ENCODE results near the gene LTBP2.
A peak's percentile ranks its signal among the peaks of the same experiment; 100 is the strongest.

LTBP2 gene

DNA sequence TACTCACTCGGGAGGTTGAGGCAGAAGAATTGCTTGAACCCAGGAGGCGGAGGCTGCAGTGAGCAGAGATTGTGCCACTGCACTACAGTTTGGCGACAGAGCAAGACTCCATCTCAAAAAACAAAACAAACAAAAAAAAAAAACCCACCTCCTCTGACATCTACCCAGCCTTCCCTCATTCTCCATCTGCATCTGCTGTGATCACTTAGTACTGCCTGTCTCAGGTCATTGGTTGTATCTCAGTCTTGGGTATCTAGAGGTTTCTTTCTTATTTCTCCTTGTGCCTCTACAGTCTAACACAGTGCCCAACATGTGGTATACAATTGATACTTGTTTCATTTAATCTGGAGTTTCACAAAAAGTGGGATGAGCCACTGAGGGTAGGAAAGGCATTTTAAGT is 5.3 kb downstream of the LTBP2 start:
- no peak overlapping the region for H3K9ac ChIP-seq (ENCODE audit: low read length)
- peaks cover 9% of the 10 kb centered on the region for H3K4me1 ChIP-seq (ENCODE audit: control insufficient read depth, insufficient read depth, low read length)
- no peak overlapping the region for H3K4me3 ChIP-seq (ENCODE audit: low read length)
- H3K9me3 ChIP-seq (ENCODE audit: control insufficient read depth, low read length): no peaks in the 10 kb centered on the region
- H3K36me3 ChIP-seq (ENCODE audit: control insufficient read depth, insufficient read depth, low read length): no peaks in the 10 kb centered on the region
- peaks cover 18% of the 10 kb centered on the region for H3K27me3 ChIP-seq (ENCODE audit: control insufficient read depth, insufficient read depth, low read length)

DNA sequence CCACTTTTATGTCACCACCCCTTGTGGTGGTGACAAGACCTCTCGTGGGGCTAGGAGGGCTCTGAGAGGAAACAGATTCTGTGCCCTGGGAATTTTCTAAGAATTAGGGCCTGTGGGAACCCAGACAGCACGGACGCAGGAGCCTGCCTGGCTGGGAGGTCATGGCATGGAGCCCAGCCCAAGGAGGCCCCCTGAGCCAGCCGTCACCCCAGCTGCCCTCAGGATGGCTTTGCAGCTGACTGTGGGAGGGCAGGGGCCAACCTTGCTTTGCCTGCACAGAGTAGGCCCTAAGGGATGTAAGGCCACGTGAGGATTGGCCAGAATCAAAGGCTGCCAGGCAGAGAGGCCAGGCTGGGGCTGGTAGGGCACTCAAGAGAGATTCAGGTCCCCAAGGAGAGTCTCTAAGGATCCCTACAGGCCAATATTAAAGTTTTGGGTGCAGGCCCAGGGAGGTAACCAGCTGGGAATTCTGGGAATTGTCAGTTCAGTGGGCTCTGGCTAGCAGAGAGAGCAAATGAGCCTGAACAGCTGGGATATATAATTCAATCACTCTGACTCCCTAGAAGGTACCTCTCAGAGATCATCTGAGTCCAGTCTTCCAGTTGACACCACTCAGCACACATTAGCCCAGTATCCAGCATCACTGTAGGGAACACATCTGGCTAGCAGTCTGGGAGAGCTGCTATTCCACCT is 6.4 kb downstream of the LTBP2 start:
- peaks cover 10% of the 10 kb centered on the region for H3K27me3 ChIP-seq (ENCODE audit: control insufficient read depth, insufficient read depth, low read length)
- H3K4me1 ChIP-seq (ENCODE audit: control insufficient read depth, insufficient read depth, low read length): peaks cover 9% of the 10 kb centered on the region
- H3K36me3 ChIP-seq (ENCODE audit: control insufficient read depth, insufficient read depth, low read length): no peaks in the 10 kb centered on the region
- no peak overlapping the region for H3K9ac ChIP-seq (ENCODE audit: low read length)
- H3K4me3 ChIP-seq (ENCODE audit: low read length): no peak overlapping the region
- H3K9me3 ChIP-seq (ENCODE audit: control insufficient read depth, low read length): no peaks in the 10 kb centered on the region

GRCh38 chr14:74604911-74605310 is 7.1 kb downstream of the LTBP2 start:
- Histone ChIP-seq H3K27me3 (ENCODE audit: control insufficient read depth, insufficient read depth, low read length) (peaks cover 13% of the 10 kb centered on the region), H3K9ac (ENCODE audit: low read length) (no peak overlapping the region), H3K36me3 (ENCODE audit: control insufficient read depth, insufficient read depth, low read length) (no peaks in the 10 kb centered on the region), H3K4me1 (ENCODE audit: control insufficient read depth, insufficient read depth, low read length) (peaks cover 11% of the 10 kb centered on the region), H3K9me3 (ENCODE audit: control insufficient read depth, low read length) (no peaks in the 10 kb centered on the region), H3K4me3 (ENCODE audit: low read length) (no peak overlapping the region)

GRCh38 chr14:74604157-74604556 is 7.9 kb downstream of the LTBP2 start:
- Histone ChIP-seq H3K4me1 (ENCODE audit: control insufficient read depth, insufficient read depth, low read length) (peaks cover 19% of the 10 kb centered on the region), H3K9me3 (ENCODE audit: control insufficient read depth, low read length) (no peaks in the 10 kb centered on the region), H3K9ac (ENCODE audit: low read length) (no peak overlapping the region), H3K27me3 (ENCODE audit: control insufficient read depth, insufficient read depth, low read length) (peaks cover 19% of the 10 kb centered on the region), H3K36me3 (ENCODE audit: control insufficient read depth, insufficient read depth, low read length) (no peaks in the 10 kb centered on the region), H3K4me3 (ENCODE audit: low read length) (no peak overlapping the region)

GRCh38 chr14:74601982-74602381 is 10.1 kb downstream of the LTBP2 start:
- H3K4me1 ChIP-seq (ENCODE audit: control insufficient read depth, insufficient read depth, low read length): peaks cover 20% of the 10 kb centered on the region
- no peak overlapping the region for H3K9ac ChIP-seq (ENCODE audit: low read length)
- no peaks in the 10 kb centered on the region for H3K36me3 ChIP-seq (ENCODE audit: control insufficient read depth, insufficient read depth, low read length)
- H3K27me3 ChIP-seq (ENCODE audit: control insufficient read depth, insufficient read depth, low read length): peaks cover 19% of the 10 kb centered on the region
- no peak overlapping the region for H3K4me3 ChIP-seq (ENCODE audit: low read length)
- no peaks in the 10 kb centered on the region for H3K9me3 ChIP-seq (ENCODE audit: control insufficient read depth, low read length)

- Histone ChIP-seq H3K4me1 (ENCODE audit: control insufficient read depth, insufficient read depth, low read length) (peaks cover 20% of the 10 kb centered on the region), H3K9ac (ENCODE audit: low read length) (no peak overlapping the region), H3K27me3 (ENCODE audit: control insufficient read depth, insufficient read depth, low read length) (peaks cover 19% of the 10 kb centered on the region), H3K4me3 (ENCODE audit: low read length) (no peak overlapping the region), H3K36me3 (ENCODE audit: control insufficient read depth, insufficient read depth, low read length) (no peaks in the 10 kb centered on the region), H3K9me3 (ENCODE audit: control insufficient read depth, low read length) (no peaks in the 10 kb centered on the region)
Measured at GRCh38 chr14:74599946-74600345, 12.1 kb downstream of the LTBP2 start.

DNA sequence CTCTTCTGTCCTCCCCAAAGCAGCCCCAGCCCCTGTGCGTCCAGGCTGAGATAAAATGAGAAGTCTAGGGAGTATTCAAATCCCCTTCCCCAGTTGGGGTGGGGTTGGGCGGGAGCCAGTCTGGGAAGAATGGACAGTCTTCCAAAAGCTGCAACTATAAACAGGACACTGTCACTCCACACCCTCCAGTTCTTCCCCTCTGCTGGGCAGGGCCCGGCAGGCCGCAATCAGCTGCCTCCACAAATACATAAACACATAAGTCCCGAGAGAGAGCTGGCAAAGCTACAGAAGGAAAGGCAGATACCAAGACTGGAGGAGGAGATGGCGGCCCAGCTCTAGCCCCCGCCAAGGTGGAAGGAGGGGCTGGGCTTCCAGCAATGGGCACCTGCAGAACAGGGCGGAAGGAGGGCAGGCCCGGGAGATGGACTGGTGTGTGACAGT is 12.7 kb downstream of the LTBP2 start:
- no peaks in the 10 kb centered on the region for H3K36me3 ChIP-seq (ENCODE audit: control insufficient read depth, insufficient read depth, low read length)
- peaks cover 24% of the 10 kb centered on the region for H3K4me1 ChIP-seq (ENCODE audit: control insufficient read depth, insufficient read depth, low read length)
- no peaks in the 10 kb centered on the region for H3K9me3 ChIP-seq (ENCODE audit: control insufficient read depth, low read length)
- H3K4me3 ChIP-seq (ENCODE audit: low read length): no peak overlapping the region
- H3K9ac ChIP-seq (ENCODE audit: low read length): no peak overlapping the region
- peaks cover 19% of the 10 kb centered on the region for H3K27me3 ChIP-seq (ENCODE audit: control insufficient read depth, insufficient read depth, low read length)

DNA sequence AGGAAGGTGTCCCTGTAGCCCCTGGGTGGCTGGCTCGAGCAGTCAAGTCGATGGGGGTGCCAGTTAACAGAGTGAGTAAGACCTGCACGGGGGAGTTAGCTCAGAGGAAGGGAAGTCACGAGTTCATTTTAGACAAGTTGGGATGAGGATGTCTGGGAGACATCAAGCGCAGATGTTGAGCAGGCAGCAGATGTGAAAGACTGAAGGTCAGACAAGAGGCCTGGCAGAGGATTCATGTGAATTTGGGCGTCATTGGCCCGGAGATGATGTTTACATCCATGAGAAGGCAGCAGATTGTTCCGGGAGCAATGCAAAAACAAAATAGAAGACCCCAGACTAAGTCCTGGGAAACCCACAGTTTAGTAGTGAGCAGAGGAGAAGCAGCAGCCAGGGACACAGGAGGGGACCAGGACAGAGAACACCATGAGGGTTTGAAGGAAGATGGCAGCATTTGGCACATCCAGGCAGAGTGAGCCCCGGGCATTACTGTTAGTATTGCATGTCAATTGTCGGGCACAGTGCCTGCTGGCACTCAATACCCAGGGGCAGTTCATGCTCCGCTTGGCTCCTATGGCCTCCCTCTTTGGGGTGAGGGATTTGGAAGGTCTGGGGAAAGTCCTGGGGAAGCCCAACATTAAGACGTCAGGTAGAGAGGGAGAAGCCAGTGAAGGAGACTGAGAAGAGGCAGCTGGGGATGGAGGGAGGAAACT is 15.1 kb downstream of the LTBP2 start:
- no peak overlapping the region for H3K4me3 ChIP-seq (ENCODE audit: low read length)
- peaks cover 33% of the 10 kb centered on the region for H3K4me1 ChIP-seq (ENCODE audit: control insufficient read depth, insufficient read depth, low read length)
- H3K9me3 ChIP-seq (ENCODE audit: control insufficient read depth, low read length): no peaks in the 10 kb centered on the region
- no peak overlapping the region for H3K9ac ChIP-seq (ENCODE audit: low read length)
- H3K27me3 ChIP-seq (ENCODE audit: control insufficient read depth, insufficient read depth, low read length): peaks cover 16% of the 10 kb centered on the region
- H3K36me3 ChIP-seq (ENCODE audit: control insufficient read depth, insufficient read depth, low read length): no peaks in the 10 kb centered on the region

DNA sequence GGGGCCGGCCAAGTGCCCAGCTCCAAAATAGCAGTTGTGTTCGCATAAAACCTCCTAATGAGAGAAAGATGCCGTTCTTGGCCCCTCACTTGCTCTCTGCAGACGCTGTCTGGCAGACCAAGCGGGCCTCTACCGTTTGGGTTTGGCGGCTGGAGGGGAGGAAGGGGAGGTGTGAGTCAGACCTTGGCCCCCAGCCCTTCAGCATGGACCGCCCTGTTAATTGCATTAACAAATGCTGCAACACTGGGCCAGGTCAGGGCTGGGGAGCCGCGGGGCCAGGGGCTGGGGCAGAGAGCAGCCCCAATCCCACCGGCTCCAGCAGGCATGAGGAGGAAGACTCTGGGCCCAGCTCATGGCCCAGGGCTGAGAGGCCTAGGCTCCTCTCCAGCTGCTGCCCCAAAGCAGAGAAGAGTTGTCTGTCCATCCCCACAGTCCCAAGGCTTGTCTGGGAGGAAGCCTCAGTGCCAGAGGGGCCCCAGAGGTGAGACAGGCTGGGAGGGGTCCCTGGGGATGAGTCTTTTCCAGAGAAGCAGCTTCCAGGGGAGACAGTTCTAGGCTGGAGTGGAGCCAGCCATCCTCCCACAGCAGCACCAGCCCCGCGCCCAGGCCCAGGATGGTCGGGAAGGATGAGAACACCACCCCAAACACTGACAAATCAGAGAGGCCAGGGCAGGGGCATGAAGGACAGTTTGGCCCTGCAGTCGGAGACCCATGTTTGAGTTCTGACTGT is 16.9 kb downstream of the LTBP2 start:
- Histone ChIP-seq H3K36me3 (ENCODE audit: control insufficient read depth, insufficient read depth, low read length) (no peaks in the 10 kb centered on the region), H3K4me3 (ENCODE audit: low read length) (no peak overlapping the region), H3K27me3 (ENCODE audit: control insufficient read depth, insufficient read depth, low read length) (peaks cover 8% of the 10 kb centered on the region), H3K4me1 (ENCODE audit: control insufficient read depth, insufficient read depth, low read length) (peaks cover 32% of the 10 kb centered on the region), H3K9ac (ENCODE audit: low read length) (no peak overlapping the region), H3K9me3 (ENCODE audit: control insufficient read depth, low read length) (no peaks in the 10 kb centered on the region)

- Histone ChIP-seq H3K9ac (ENCODE audit: low read length) (peak overlapping the region; percentile 2), H3K4me1 (ENCODE audit: control insufficient read depth, insufficient read depth, low read length) (peaks cover 27% of the 10 kb centered on the region)
Measured at GRCh38 chr14:74594606-74595005, 17.4 kb downstream of the LTBP2 start.

GRCh38 chr14:74594029-74594428 is 18.0 kb downstream of the LTBP2 start:
- H3K36me3 ChIP-seq (ENCODE audit: control insufficient read depth, insufficient read depth, low read length): no peaks in the 10 kb centered on the region
- H3K4me3 ChIP-seq (ENCODE audit: low read length): no peak overlapping the region
- no peaks in the 10 kb centered on the region for H3K9me3 ChIP-seq (ENCODE audit: control insufficient read depth, low read length)
- H3K4me1 ChIP-seq (ENCODE audit: control insufficient read depth, insufficient read depth, low read length): peaks cover 22% of the 10 kb centered on the region
- H3K9ac ChIP-seq (ENCODE audit: low read length): peak overlapping the region; percentile 2
- H3K27me3 ChIP-seq (ENCODE audit: control insufficient read depth, insufficient read depth, low read length): no peaks in the 10 kb centered on the region

More at GRCh38 chr14:74594606-74595005, 17.4 kb downstream of the LTBP2 start:
- Histone ChIP-seq H3K27me3 (ENCODE audit: control insufficient read depth, insufficient read depth, low read length) (peaks cover 2% of the 10 kb centered on the region), H3K9me3 (ENCODE audit: control insufficient read depth, low read length) (no peaks in the 10 kb centered on the region), H3K4me3 (ENCODE audit: low read length) (no peak overlapping the region), H3K36me3 (ENCODE audit: control insufficient read depth, insufficient read depth, low read length) (no peaks in the 10 kb centered on the region)
